CD4-positive, alpha-beta T cell (primary cell): ENCODE measurements around the gene C1orf105. TPM values are rescaled to one million over a fixed set of nuclear protein-coding genes. Genes with fewer than 3 reads are reported as not detected.

Experiments
- ATAC-seq: fragments of 200-7000 bp; cut with Tn5 transposase; one replicate; pipeline ENCODE4 v1.10.0; 2022; ENCODE audit warnings: mild to moderate bottlenecking; ENCODE audit not compliant: poor library complexity
- CTCF ChIA-PET: fragments of 350-600 bp; sonication (Branson Sonifier 250); formaldehyde crosslinking; loops from one replicate; lab custom pipeline; 2021; ENCODE audit warnings: antibody characterized with exemption, inconsistent platforms; lab: Charles Lee
- POLR2A ChIA-PET: fragments of 350-600 bp; sonication (Branson Sonifier 250); formaldehyde crosslinking; loops from one replicate; lab custom pipeline; 2021; ENCODE audit warnings: antibody characterized with exemption, inconsistent platforms; lab: Charles Lee
- DNase-seq, 14 experiments: peaks; one replicate each; pipeline ENCODE4 v3.0.0-alpha.2; 2013 to 2020; ENCODE audit warnings: mixed read lengths in 2 of 14
- H3K27ac ChIP-seq, 2 donors: one replicate each; pipeline versions ENCODE4 v1.5.1 to v1.7.0; 2013; ENCODE audit warnings: low read length in 2 of 2, low read depth in 1 of 2, mild to moderate bottlenecking in 1 of 2
- H3K27me3 ChIP-seq, 2 experiments: 1 replicate in 1 of 2; 2 replicates in 1 of 2; pipeline versions ENCODE4 v1.6.1 to v1.7.0; 2013; ENCODE audit warnings: low read length in 2 of 2, control low read depth in 1 of 2, mild to moderate bottlenecking in 1 of 2, moderate library complexity in 1 of 2; ENCODE audit not compliant: insufficient read depth in 2 of 2, control insufficient read depth in 1 of 2
- H3K36me3 ChIP-seq: one replicate; pipeline ENCODE4 v1.6.1; 2013; ENCODE audit warnings: low read length, control low read depth; ENCODE audit not compliant: insufficient read depth
- H3K4me1 ChIP-seq: one replicate; pipeline ENCODE4 v1.6.1; 2013; ENCODE audit warnings: low read length, control low read depth; ENCODE audit not compliant: insufficient read depth
- H3K4me3 ChIP-seq: one replicate; pipeline ENCODE4 v1.5.1; 2013; ENCODE audit warnings: mild to moderate bottlenecking, low read length, moderate library complexity
- H3K9me3 ChIP-seq, 2 experiments: 1 replicate in 1 of 2; 2 replicates in 1 of 2; pipeline versions ENCODE4 v1.6.1 to v1.7.0; 2013; ENCODE audit warnings: low read length in 2 of 2, mild to moderate bottlenecking in 2 of 2, control low read depth in 1 of 2, moderate library complexity in 1 of 2; ENCODE audit not compliant: control insufficient read depth in 1 of 2, insufficient read depth in 1 of 2
- H3K27ac Mint-ChIP-seq: one replicate; pipeline ENCODE4 v1.8.0; 2020; ENCODE audit warnings: mixed read lengths
- H3K27me3 Mint-ChIP-seq: one replicate; pipeline ENCODE4 v1.8.0; 2021; ENCODE audit warnings: mixed read lengths
- H3K36me3 Mint-ChIP-seq: one replicate; pipeline ENCODE4 v1.8.0; 2021; ENCODE audit warnings: low read depth, mixed read lengths
- H3K4me1 Mint-ChIP-seq: one replicate; pipeline ENCODE4 v1.8.0; 2021; ENCODE audit warnings: low read depth, mixed read lengths
- H3K4me3 Mint-ChIP-seq: one replicate; pipeline ENCODE4 v1.8.0; 2020; ENCODE audit warnings: mild to moderate bottlenecking, mixed read lengths
- H3K9me3 Mint-ChIP-seq: one replicate; pipeline ENCODE4 v1.8.0; 2020; ENCODE audit warnings: mixed read lengths
- intact Hi-C, 2 experiments: fragments of 100-400 bp; cut with DNase I in 1 of 2; cut with micrococcal nuclease in 1 of 2; formaldehyde crosslinking; loops; one replicate each; pipeline versions ENCODE4 v1.15.1 to v1.9.0; 2023 to 2025; cut with DNase I, micrococcal nuclease
- total RNA-seq, 174 experiments: library from RNA in 2 of 174; stranded (reverse) in 2 of 174; gene quantifications; one replicate each; pipeline ENCODE4 v1.2.3 and lab custom pipeline; 2021 to 2026
- TF ChIP-seq, protein P1 (sequence below): fragments of 200-600 bp; IDR thresholded peaks from one replicate; pipeline ENCODE4 v1.8.0; 2022; ENCODE audit warnings: antibody characterized with exemption, mild to moderate bottlenecking

The C1orf105 gene
- total RNA-seq, 2 experiments from 2014 or later = not detected

- peaks cover 10% of the 10 kb centered on the region for H3K4me1 Mint-ChIP-seq
- H3K9me3 Mint-ChIP-seq = no peaks in the 10 kb centered on the region
- DNase-seq = no peak
- peaks cover 7% of the 10 kb centered on the region for H3K4me1 ChIP-seq
- H3K36me3 ChIP-seq = no peaks in the 10 kb centered on the region
- H3K27ac ChIP-seq = no peak overlapping the region
- H3K4me3 Mint-ChIP-seq = no peak overlapping the region
- ChIA-PET POLR2A (no interaction called here), CTCF (no interaction called here)
- intact Hi-C loops = no loop called here
- TF ChIP-seq, protein P1, sequence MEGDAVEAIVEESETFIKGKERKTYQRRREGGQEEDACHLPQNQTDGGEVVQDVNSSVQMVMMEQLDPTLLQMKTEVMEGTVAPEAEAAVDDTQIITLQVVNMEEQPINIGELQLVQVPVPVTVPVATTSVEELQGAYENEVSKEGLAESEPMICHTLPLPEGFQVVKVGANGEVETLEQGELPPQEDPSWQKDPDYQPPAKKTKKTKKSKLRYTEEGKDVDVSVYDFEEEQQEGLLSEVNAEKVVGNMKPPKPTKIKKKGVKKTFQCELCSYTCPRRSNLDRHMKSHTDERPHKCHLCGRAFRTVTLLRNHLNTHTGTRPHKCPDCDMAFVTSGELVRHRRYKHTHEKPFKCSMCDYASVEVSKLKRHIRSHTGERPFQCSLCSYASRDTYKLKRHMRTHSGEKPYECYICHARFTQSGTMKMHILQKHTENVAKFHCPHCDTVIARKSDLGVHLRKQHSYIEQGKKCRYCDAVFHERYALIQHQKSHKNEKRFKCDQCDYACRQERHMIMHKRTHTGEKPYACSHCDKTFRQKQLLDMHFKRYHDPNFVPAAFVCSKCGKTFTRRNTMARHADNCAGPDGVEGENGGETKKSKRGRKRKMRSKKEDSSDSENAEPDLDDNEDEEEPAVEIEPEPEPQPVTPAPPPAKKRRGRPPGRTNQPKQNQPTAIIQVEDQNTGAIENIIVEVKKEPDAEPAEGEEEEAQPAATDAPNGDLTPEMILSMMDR = no peak
- H3K27ac Mint-ChIP-seq = no peak overlapping the region
- no peak overlapping the region for H3K4me3 ChIP-seq
- H3K9me3 ChIP-seq = no peaks in the 10 kb centered on the region
- H3K36me3 Mint-ChIP-seq = no peaks in the 10 kb centered on the region
- no peak for ATAC-seq
- H3K27me3 ChIP-seq = no peaks in the 10 kb centered on the region
- H3K27me3 Mint-ChIP-seq = no peaks in the 10 kb centered on the region
Observed at GRCh38 chr1:172455451-172455850, 35.0 kb downstream of the C1orf105 start.

GRCh38 chr1:172456344-172456769 is 35.9 kb downstream of the C1orf105 start:
- Mint-ChIP-seq H3K27ac (no peak overlapping the region), H3K27me3 (no peaks in the 10 kb centered on the region), H3K4me3 (no peak overlapping the region), H3K9me3 (no peaks in the 10 kb centered on the region), H3K36me3 (no peaks in the 10 kb centered on the region), H3K4me1 (peaks cover 1% of the 10 kb centered on the region)
- H3K27me3 ChIP-seq = no peaks in the 10 kb centered on the region
- no peak overlapping the region for H3K4me3 ChIP-seq
- TF ChIP-seq, protein P1 = no peak
- no peaks in the 10 kb centered on the region for H3K36me3 ChIP-seq
- intact Hi-C loops = no loop called here
- DNase-seq = no peak
- ATAC-seq = no peak
- CTCF ChIA-PET = no interaction called here
- no peak overlapping the region for H3K27ac ChIP-seq
- no peaks in the 10 kb centered on the region for H3K4me1 ChIP-seq
- POLR2A ChIA-PET = no interaction called here
- H3K9me3 ChIP-seq = no peaks in the 10 kb centered on the region

DNA sequence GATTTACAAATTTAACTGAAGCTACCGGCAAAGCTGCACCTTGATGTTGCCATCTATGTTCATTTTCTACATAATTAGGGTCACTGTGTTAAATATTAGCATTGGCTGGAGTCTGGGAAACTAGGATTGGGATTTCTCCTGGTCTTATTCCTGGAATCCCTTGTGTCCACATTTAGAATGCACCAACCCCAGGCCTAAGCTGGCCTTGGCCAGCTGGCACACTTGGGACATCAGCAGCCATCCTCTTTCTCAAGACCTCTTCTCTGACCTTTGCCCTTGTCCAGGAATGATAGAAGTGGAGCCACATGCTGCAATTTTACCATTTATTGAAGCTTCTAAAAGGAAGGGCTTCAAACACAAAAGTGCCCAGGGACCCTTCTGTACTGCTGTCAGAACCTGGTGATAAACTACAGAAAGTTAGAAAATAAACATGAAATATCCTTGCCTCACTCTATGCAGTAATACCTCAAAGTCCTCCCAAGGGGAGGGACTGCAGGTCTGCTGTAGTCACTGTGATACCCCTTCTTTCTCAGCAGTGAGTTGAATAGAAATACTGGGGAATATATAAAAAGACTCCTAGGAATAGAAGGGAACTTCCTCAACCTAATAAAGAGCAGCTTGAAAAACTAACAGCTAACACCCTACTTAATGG is 37.1 kb downstream of the C1orf105 start:
- ChIA-PET CTCF (interaction anchor here (1.2 to 1.6 kb wide), 2 partner anchors 7 to 28 kb away, joined by 3 to 4 read pairs; no protein-coding TSS in a partner anchor), POLR2A (no interaction called here)
- Mint-ChIP-seq H3K36me3 (no peaks in the 10 kb centered on the region), H3K27me3 (no peaks in the 10 kb centered on the region), H3K9me3 (no peaks in the 10 kb centered on the region), H3K27ac (no peak overlapping the region), H3K4me1 (no peaks in the 10 kb centered on the region), H3K4me3 (no peak overlapping the region)
- H3K27me3 ChIP-seq = no peaks in the 10 kb centered on the region
- H3K27ac ChIP-seq = no peak overlapping the region
- no peak overlapping the region for H3K4me3 ChIP-seq
- no peaks in the 10 kb centered on the region for H3K36me3 ChIP-seq
- ATAC-seq (no peak), DNase-seq (no peak)
- no peaks in the 10 kb centered on the region for H3K9me3 ChIP-seq
- H3K4me1 ChIP-seq = no peaks in the 10 kb centered on the region
- intact Hi-C loops = no loop called here
- TF ChIP-seq, protein P1 = no peak
